Aorta (tissue), 5 donors: ENCODE data around the gene HOXD8. TPM values are rescaled to one million over a fixed set of nuclear protein-coding genes. Genes with fewer than 3 reads are reported as not detected.

Experiments used
- ATAC-seq: fragments of 200-7000 bp; cut with Tn5 transposase; one replicate; pipeline ENCODE4 v1.9.1; 2022; ENCODE audit warnings: moderate library complexity; ENCODE audit not compliant: low FRiP score
- DNase-seq, 2 donors: peaks; one replicate each; pipeline ENCODE4 v3.0.0-alpha.2; 2020
- H3K27ac ChIP-seq, 2 donors: one replicate each; pipeline ENCODE4 v1.5.1; 2013; ENCODE audit warnings: low read length in 2 of 2, mild to moderate bottlenecking in 2 of 2, moderate library complexity in 2 of 2, control low read depth in 1 of 2, inconsistent platforms in 1 of 2, low read depth in 1 of 2
- H3K27me3 ChIP-seq, 2 donors: one replicate each; pipeline ENCODE4 v1.6.1; 2013; ENCODE audit warnings: control low read depth in 1 of 2, low read length in 1 of 2, mild to moderate bottlenecking in 1 of 2, moderate library complexity in 1 of 2; ENCODE audit not compliant: insufficient read depth in 2 of 2, control insufficient read depth in 1 of 2
- H3K36me3 ChIP-seq, 2 donors: one replicate each; pipeline ENCODE4 v1.6.1; 2013; ENCODE audit warnings: control low read depth in 1 of 2, low read length in 1 of 2, mild to moderate bottlenecking in 1 of 2; ENCODE audit not compliant: insufficient read depth in 2 of 2, control insufficient read depth in 1 of 2
- H3K4me1 ChIP-seq, 2 donors: one replicate each; pipeline ENCODE4 v1.6.1; 2013; ENCODE audit warnings: low read length in 2 of 2, control low read depth in 1 of 2, mild to moderate bottlenecking in 1 of 2, moderate library complexity in 1 of 2; ENCODE audit not compliant: insufficient read depth in 2 of 2, control insufficient read depth in 1 of 2
- H3K4me3 ChIP-seq, 2 donors: one replicate each; pipeline ENCODE4 v1.5.1; 2013; ENCODE audit warnings: low read length in 2 of 2, control low read depth in 1 of 2, mild to moderate bottlenecking in 1 of 2
- H3K9me3 ChIP-seq: one replicate; pipeline ENCODE4 v1.6.1; 2013; ENCODE audit warnings: mild to moderate bottlenecking, low read length; ENCODE audit not compliant: control insufficient read depth
- WGBS, 2 donors: extraction: QIAGEN DNeasy Blood & Tissue Kit; methylation state at CpG; one replicate each; pipeline ENCODE4 v1.1.7; 2013; 5-methylcytosine and 5-hydroxymethylcytosine counted together
- intact Hi-C, 2 donors: fragments of 100-400 bp; cut with DNase I; formaldehyde crosslinking; loops; one replicate each; pipeline versions ENCODE4 v1.14.2 to v1.15.0; 2022
- polyA plus RNA-seq, 2 donors: library from polyadenylated mRNA; stranded (reverse); fragments of 200-250 nt; gene quantifications; one replicate each; pipeline ENCODE4 v1.2.3, GENCODE V29; 2013
- total RNA-seq, 2 donors: library from RNA; stranded (reverse); fragmentation: NEBNext Ultra II Directional; extraction: Animal tissue kit (Norgen Biotek cat#: 25700); gene quantifications; one replicate each; pipeline ENCODE4 v1.2.1, GENCODE V29; 2021
- donor health status: healthy with polysubstance abuse.
- donor health status: Bipolar disorder and iron deficiency.
- donor health status: DM: no; HTN: no; CAD: no.
- donor health status: DM: no; HTN: no; CAD: no.
- donor health status: DM: yes; HTN: yes; CAD: no.

HOXD8 gene
- total and polyA plus RNA-seq, 4 donors: 2.5 to 14.4 (median 9.4) TPM

DNA sequence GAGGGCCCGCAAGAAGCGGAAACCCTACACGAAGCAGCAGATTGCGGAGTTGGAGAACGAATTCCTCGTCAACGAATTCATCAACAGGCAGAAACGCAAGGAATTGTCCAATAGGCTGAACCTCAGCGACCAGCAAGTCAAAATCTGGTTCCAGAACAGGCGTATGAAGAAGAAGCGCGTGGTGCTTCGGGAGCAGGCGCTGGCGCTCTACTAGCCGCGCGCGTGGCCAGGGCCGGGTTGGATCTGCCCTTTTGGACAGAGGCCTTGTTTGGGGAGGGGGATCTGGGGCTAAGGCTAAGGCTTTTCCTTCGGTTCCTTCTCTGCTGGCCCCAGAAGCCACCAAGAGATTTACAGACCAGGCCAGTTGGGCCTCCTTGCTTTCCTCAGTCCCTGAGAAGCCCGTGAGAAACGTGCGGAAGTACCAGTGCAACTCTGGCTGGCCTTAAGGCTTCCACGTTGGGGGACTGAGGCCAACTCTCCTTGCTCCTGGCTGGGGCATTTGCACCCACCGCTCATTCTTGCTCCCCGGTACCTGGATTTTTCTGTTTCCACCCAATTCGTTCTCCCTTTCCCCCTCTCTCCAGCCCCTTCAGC lies 28.9 kb upstream of the HOXD8 start:
- Histone ChIP-seq H3K27me3 (peaks cover 0 to 5% of the 10 kb centered on the region in 2 donors), H3K4me1 (no peaks in the 10 kb centered on the region), H3K4me3 (no peak overlapping the region), H3K27ac (no peak overlapping the region), H3K36me3 (no peaks in the 10 kb centered on the region), H3K9me3 (no peaks in the 10 kb centered on the region)
- ATAC-seq (no peak), DNase-seq (peak in 1 of 2 donors; percentile 15)
- WGBS, 2 donors: 30 to 31% methylated on average over 28 of the region's 28 CpGs
- intact Hi-C loops: no loop called here

- no peak for DNase-seq
- Histone ChIP-seq H3K27ac (no peak overlapping the region), H3K27me3 (peaks cover 0 to 5% of the 10 kb centered on the region in 2 donors), H3K4me3 (no peak overlapping the region), H3K36me3 (no peaks in the 10 kb centered on the region), H3K4me1 (no peaks in the 10 kb centered on the region), H3K9me3 (no peaks in the 10 kb centered on the region)
- 61 to 77% methylated on average over 2 of the region's 2 CpGs for WGBS, 2 donors
- intact Hi-C loops: no loop called here
- no peak for ATAC-seq
Observed at GRCh38 chr2:176101216-176101830, 28.2 kb upstream of the HOXD8 start.

DNA sequence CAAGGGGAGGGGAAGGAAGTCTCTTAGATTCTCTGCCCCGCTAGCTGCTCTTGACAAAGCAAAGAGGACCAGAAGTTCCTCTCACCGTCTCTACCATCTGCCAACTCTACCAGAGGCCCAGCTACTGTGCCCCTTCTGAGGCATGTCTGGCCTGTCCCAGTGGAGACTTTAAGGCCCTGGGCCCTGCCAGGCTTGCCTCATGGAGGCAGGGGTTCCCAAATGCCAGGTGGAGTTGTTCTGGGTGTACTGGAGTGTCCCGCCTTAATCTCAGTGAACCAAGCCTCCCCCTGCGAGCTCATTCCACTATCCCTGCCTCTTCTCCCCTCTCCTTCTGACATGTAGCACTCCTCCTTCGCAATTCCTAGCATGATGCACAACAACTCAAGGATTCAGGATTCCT lies 27.7 kb upstream of the HOXD8 start:
- Histone ChIP-seq H3K36me3 (no peaks in the 10 kb centered on the region), H3K4me1 (no peaks in the 10 kb centered on the region), H3K27ac (no peak overlapping the region), H3K9me3 (no peaks in the 10 kb centered on the region), H3K4me3 (no peak overlapping the region), H3K27me3 (peaks cover 0 to 5% of the 10 kb centered on the region in 2 donors)
- intact Hi-C loops: no loop called here
- peak in 1 of 2 donors; percentile 8 for DNase-seq
- no peak for ATAC-seq
- 83% methylated on average over 5 of the region's 5 CpGs for WGBS, 2 donors

GRCh38 chr2:176102309-176102866 lies 27.1 kb upstream of the HOXD8 start:
- H3K36me3 ChIP-seq: no peaks in the 10 kb centered on the region
- peaks cover 0 to 7% of the 10 kb centered on the region in 2 donors for H3K27me3 ChIP-seq
- H3K4me1 ChIP-seq: no peaks in the 10 kb centered on the region
- intact Hi-C loops: no loop called here
- no peaks in the 10 kb centered on the region for H3K9me3 ChIP-seq
- no peak overlapping the region for H3K27ac ChIP-seq
- H3K4me3 ChIP-seq: no peak overlapping the region
- 60 to 62% methylated on average over 7 of the region's 7 CpGs for WGBS, 2 donors
- ATAC-seq (no peak), DNase-seq (no peak)

GRCh38 chr2:176103194-176103593 lies 26.3 kb upstream of the HOXD8 start:
- DNase-seq (no peak), ATAC-seq (no peak)
- no peaks in the 10 kb centered on the region for H3K9me3 ChIP-seq
- H3K4me3 ChIP-seq: no peak overlapping the region
- H3K27me3 ChIP-seq: peaks cover 0 to 7% of the 10 kb centered on the region in 2 donors
- H3K27ac ChIP-seq: no peak overlapping the region
- no peaks in the 10 kb centered on the region for H3K36me3 ChIP-seq
- intact Hi-C loops: no loop called here
- no peaks in the 10 kb centered on the region for H3K4me1 ChIP-seq
- WGBS, 2 donors: 73 to 76% methylated on average over 7 of the region's 7 CpGs

- Histone ChIP-seq H3K4me3 (no peak overlapping the region), H3K9me3 (no peaks in the 10 kb centered on the region), H3K4me1 (no peaks in the 10 kb centered on the region), H3K36me3 (no peaks in the 10 kb centered on the region), H3K27ac (no peak overlapping the region), H3K27me3 (peaks cover 0 to 7% of the 10 kb centered on the region in 2 donors)
- 20 to 22% methylated on average over 17 of the region's 17 CpGs for WGBS, 2 donors
- DNase-seq (peak in 1 of 2 donors; percentile 17), ATAC-seq (no peak)
- intact Hi-C loops: no loop called here
Observed at GRCh38 chr2:176103742-176104315, 25.7 kb upstream of the HOXD8 start.

DNA sequence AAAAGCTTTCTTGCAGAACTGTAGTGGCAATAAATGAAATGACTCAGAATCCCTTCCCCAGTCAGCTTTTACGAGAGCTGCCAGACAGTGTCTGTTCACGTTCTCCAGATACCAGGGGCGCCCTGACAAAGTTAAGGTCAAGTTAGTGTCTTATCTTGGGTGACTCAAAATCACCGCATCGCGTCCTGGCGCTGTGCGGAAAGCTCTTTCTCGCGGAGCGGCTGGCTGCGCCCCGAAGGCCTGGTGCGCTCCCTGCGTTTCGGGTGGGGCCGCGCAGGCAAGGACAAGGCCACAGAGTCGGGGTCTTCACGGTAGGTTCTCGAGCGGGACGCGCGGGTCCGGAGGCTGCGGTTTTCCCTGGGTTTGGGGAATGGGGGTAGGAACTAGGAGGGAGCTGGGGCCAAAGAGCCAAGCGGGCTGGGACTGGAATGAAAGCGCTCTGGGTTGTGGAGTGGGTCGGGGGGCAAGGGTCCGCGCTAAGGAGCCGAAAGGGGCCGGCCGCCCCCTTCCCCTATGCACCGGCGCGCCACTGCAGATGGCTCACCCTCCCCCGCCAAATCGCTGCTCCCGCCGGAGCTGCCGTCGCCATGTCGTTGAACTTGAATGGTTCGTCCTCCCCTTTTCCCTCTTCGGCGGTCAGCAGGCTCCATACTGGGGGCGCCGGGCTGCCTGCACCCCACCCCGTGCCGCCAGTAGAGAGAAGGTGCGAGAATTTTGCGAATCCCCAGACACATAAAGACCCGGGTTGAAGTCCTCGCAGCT lies 25.0 kb upstream of the HOXD8 start:
- peaks cover 0 to 7% of the 10 kb centered on the region in 2 donors for H3K27me3 ChIP-seq
- DNase-seq: peak in 1 of 2 donors; percentile 35
- intact Hi-C loops: no loop called here
- ATAC-seq: peak; percentile 22
- no peak overlapping the region for H3K4me3 ChIP-seq
- 5 to 6% methylated on average over 54 to 56 of the region's 56 CpGs for WGBS, 2 donors
- no peaks in the 10 kb centered on the region for H3K9me3 ChIP-seq
- H3K4me1 ChIP-seq: no peaks in the 10 kb centered on the region
- H3K27ac ChIP-seq: no peak overlapping the region
- H3K36me3 ChIP-seq: no peaks in the 10 kb centered on the region

DNA sequence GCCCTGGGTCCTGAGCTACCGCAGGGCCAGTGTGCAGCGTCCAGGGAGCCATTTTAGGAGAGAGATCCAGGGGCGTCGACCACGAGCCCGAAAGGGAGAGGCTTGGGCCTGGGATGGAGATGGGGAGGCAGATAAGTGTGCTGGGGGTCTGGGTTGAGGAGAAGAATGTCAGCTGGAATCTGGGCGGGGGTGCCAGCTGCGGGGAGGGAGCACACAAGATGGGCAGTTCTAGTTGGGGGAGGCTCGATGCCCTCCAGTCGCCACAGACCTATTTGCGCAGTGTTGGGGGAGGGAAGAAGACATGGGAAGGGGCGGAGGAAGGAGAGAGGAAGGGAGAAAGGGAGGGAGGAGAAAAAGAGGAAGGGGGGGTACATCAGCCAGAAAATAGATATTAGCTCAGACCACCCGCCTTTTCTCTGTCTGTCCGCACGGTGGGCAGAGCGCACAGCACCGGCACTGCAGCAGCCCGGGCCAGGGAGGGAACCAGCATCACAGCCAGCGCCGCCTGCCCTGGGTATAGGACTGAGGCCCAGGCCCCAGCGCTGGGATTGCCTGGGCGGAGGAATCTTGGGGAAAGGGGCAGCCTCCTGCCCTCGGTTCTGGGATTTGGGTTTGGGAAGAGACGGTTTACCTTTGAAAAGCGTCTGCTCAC lies 24.3 kb upstream of the HOXD8 start:
- DNase-seq (peak in 1 of 2 donors; percentile 43), ATAC-seq (no peak)
- H3K27ac ChIP-seq: no peak overlapping the region
- no peaks in the 10 kb centered on the region for H3K9me3 ChIP-seq
- no peaks in the 10 kb centered on the region for H3K4me1 ChIP-seq
- H3K36me3 ChIP-seq: no peaks in the 10 kb centered on the region
- no peak overlapping the region for H3K4me3 ChIP-seq
- WGBS, 2 donors: 11 to 13% methylated on average over 25 of the region's 25 CpGs
- intact Hi-C loops: no loop called here
- peaks cover 0 to 7% of the 10 kb centered on the region in 2 donors for H3K27me3 ChIP-seq
